A549 treated with Hydrocortisone at 1 μM for 4 hours (cell line): ENCODE data around the gene ZFP30. TPM values are rescaled to one million over a fixed set of nuclear protein-coding genes. Genes with fewer than 3 reads are reported as not detected.

Experiments
- total RNA-seq: library from RNA; stranded (reverse); fragments of 200-300 nt; extraction: Qiagen RNA extraction; gene quantifications from 5 replicates; pipeline ENCODE4 v1.2.3, GENCODE V29; 2022

The ZFP30 gene
- total RNA-seq, result 6.0 to 9.7 TPM (median 7.1 TPM) in 5 replicates

DNA sequence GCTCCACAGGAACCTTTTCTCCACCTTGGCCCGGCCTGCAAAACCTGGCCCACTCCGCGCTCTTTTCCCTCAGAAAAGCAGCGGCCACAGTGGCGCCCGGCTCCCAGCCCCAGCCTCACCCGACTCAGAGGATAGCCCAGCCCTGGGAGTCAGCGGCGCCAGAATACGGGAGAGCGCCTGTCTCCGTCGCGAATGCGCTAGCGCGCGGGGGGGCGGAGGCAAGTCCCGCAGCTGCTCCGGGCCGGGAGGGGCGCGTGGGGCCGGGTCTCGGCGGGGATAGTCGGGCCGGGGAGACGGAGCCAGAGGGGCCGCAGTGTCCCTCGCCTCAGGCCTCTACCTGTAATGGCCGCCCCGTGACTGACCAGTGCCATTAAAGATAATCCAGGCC is at the start of gene ZFP30:
Gene ZFP30, minus strand, starts transcription at position 165 of the 388 bp plus-strand sequence. CDS start 7,643 bp downstream, outside the sequence.

DNA sequence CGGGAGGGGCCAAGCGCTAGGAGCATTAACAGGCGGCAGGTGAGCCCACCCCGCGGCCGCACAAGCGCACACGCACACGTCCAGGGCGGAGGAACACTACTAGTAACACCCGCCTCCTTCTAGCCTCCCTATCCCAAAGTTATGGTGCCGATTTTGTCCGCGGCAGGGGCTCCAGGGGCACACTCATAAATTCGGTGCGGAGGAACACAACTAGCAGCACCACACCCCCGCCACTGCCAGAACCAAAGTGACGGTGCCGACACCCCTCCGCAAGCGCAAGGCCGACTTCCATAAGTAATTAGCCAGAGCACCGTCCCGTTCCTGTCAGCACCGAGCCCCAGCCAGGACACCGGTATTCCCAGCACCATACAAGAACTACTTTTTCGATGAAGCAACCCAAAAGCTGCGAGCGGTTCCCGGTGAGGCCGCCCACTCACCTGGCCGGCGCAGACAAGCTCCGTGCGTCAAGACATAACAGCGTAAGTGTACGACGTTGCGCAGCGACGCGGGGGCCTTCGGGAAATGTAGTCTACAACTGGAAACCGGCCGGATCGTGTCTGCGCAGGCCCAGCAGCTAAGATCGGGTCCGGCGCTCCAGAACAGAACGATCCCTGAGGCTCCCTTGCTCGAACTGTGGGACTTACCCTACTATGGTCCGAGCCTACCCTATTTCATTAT is 60.8 kb downstream of the ZFP30 start, which contains the start of the genes ZNF540 and ZNF571:
Gene ZNF540, plus strand, starts transcription at position 573 of the 678 bp plus-strand sequence. CDS start 3,572 bp downstream, outside the sequence.
Gene ZNF571, minus strand, starts transcription at position 489 of the 678 bp plus-strand sequence. CDS start 8,116 bp downstream, outside the sequence.

Other genes starting within 250 kb of the ZFP30 start
- gene ZNF569, start 188.0 kb downstream of the ZFP30 start, total RNA-seq, result 4.0 to 6.1 TPM (median 4.9 TPM) in 5 replicates
- gene ZNF570, start 186.1 kb downstream of the ZFP30 start, total RNA-seq, result 2.5 to 4.7 TPM (median 3.9 TPM) in 5 replicates
- 0.02 to 0.09 TPM (median 0.03 TPM) in 4 of 5 replicates, not detected in the other for gene ZNF793, start 148.5 kb downstream of the ZFP30 start, total RNA-seq
- 0.70 to 1.6 TPM (median 1.2 TPM) in 5 replicates for gene ZNF571, start 60.7 kb downstream of the ZFP30 start, total RNA-seq
- 0.03 to 0.23 TPM in 2 of 5 replicates, not detected in the others for gene ZNF540, start 60.6 kb downstream of the ZFP30 start, total RNA-seq
- 3.5 to 5.8 TPM (median 4.9 TPM) in 5 replicates for gene ZNF607, start 64.3 kb upstream of the ZFP30 start, total RNA-seq
- gene ZNF573, start 124.1 kb upstream of the ZFP30 start, total RNA-seq, result 1.6 to 3.7 TPM (median 2.2 TPM) in 5 replicates